Measurements from ENCODE around the gene KCNJ6. TPM values are rescaled to one million over a fixed set of nuclear protein-coding genes. Genes with fewer than 3 reads are reported as not detected.

KCNJ6 gene
- total and polyA plus RNA-seq, 9 of the 15 experiments (the other 6 are each of a cell fraction or from before 2014, with no cell fraction given), result 0.06 to 0.21 (median 0.13) TPM; not detected in 1

DNA sequence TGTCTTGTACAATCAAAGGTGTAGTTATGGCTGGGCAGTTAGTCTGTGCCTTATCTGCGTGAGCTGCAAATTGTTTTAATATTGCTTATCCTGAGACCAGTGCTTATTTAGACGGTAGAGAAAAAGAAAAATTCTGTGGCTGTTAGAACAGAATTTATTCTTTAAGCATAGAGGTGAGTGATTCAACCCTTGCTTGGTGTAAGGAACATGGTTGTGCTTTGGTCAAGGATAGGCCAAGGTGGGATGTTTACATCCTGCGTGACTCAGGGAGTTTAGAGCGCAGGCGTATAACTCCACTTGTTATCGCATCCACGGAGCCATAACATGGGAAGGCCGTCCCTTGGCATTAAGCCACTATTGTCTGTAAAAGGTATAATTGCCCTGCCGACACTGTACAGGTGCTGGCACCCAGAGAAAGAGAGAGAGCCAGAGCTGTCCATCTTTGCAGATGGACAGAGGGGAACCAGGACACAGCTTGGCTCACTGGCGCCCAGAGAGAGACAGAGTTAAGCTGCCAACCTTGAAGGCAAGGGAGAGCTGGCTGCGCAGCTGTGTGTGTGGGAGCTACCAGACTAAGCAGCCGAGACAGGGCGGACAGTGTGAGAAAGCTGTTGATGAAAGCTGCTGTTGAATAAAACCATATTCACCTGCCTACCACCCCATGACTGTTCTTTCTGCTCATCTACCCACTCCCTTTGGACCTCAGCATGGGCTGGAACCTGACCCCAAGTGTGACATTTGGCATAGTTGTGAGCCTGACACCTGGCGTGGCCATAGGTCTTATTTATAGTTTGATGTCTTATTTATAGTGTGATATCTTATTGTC is 349.3 kb downstream of the KCNJ6 start (continued):
- TF ChIP-seq, protein P1, sequence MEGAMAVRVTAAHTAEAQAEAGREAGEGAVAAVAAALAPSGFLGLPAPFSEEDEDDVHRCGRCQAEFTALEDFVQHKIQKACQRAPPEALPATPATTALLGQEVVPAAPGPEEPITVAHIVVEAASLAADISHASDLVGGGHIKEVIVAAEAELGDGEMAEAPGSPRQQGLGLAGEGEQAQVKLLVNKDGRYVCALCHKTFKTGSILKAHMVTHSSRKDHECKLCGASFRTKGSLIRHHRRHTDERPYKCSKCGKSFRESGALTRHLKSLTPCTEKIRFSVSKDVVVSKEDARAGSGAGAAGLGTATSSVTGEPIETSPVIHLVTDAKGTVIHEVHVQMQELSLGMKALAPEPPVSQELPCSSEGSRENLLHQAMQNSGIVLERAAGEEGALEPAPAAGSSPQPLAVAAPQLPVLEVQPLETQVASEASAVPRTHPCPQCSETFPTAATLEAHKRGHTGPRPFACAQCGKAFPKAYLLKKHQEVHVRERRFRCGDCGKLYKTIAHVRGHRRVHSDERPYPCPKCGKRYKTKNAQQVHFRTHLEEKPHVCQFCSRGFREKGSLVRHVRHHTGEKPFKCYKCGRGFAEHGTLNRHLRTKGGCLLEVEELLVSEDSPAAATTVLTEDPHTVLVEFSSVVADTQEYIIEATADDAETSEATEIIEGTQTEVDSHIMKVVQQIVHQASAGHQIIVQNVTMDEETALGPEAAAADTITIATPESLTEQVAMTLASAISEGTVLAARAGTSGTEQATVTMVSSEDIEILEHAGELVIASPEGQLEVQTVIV (CRISPR knock-in tag; IDR thresholded peaks at IDR 0.05; ENCODE audit: borderline replicate concordance), result no peak
- TF ChIP-seq, protein P2, sequence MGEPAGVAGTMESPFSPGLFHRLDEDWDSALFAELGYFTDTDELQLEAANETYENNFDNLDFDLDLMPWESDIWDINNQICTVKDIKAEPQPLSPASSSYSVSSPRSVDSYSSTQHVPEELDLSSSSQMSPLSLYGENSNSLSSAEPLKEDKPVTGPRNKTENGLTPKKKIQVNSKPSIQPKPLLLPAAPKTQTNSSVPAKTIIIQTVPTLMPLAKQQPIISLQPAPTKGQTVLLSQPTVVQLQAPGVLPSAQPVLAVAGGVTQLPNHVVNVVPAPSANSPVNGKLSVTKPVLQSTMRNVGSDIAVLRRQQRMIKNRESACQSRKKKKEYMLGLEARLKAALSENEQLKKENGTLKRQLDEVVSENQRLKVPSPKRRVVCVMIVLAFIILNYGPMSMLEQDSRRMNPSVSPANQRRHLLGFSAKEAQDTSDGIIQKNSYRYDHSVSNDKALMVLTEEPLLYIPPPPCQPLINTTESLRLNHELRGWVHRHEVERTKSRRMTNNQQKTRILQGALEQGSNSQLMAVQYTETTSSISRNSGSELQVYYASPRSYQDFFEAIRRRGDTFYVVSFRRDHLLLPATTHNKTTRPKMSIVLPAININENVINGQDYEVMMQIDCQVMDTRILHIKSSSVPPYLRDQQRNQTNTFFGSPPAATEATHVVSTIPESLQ (CRISPR knock-in tag; IDR thresholded peaks at IDR 0.05), result no peak
- TF ChIP-seq RFX7 (CRISPR knock-in tag; IDR thresholded peaks at IDR 0.05), result no peak
- no peak for TF ChIP-seq RBM15 (IDR thresholded peaks at IDR 0.05; ENCODE audit: insufficient read depth, low read length)
- TF ChIP-seq RFX5 (IDR thresholded peaks at IDR 0.05; ENCODE audit: low read depth, low read length), result no peak
- TF ChIP-seq SMARCA5 (IDR thresholded peaks at IDR 0.05), result no peak
- TF ChIP-seq, protein P3, sequence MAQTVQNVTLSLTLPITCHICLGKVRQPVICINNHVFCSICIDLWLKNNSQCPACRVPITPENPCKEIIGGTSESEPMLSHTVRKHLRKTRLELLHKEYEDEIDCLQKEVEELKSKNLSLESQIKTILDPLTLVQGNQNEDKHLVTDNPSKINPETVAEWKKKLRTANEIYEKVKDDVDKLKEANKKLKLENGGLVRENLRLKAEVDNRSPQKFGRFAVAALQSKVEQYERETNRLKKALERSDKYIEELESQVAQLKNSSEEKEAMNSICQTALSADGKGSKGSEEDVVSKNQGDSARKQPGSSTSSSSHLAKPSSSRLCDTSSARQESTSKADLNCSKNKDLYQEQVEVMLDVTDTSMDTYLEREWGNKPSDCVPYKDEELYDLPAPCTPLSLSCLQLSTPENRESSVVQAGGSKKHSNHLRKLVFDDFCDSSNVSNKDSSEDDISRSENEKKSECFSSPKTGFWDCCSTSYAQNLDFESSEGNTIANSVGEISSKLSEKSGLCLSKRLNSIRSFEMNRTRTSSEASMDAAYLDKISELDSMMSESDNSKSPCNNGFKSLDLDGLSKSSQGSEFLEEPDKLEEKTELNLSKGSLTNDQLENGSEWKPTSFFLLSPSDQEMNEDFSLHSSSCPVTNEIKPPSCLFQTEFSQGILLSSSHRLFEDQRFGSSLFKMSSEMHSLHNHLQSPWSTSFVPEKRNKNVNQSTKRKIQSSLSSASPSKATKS (CRISPR knock-in tag; IDR thresholded peaks at IDR 0.05), result 0 out of 2 replicates have a peak, but pooled peaks have one; percentile 67
- no peak for TF ChIP-seq RBM17 (IDR thresholded peaks at IDR 0.05; ENCODE audit: borderline replicate concordance, low read depth, low read length)
- TF ChIP-seq EP400 (IDR thresholded peaks at IDR 0.05), result no peak
- peak; percentile 96 for TF ChIP-seq PTRF (tag; IDR thresholded peaks at IDR 0.05)
- no peak for TF ChIP-seq HNRNPUL1 (IDR thresholded peaks at IDR 0.05; ENCODE audit: low read length)
- TF ChIP-seq, protein P4, sequence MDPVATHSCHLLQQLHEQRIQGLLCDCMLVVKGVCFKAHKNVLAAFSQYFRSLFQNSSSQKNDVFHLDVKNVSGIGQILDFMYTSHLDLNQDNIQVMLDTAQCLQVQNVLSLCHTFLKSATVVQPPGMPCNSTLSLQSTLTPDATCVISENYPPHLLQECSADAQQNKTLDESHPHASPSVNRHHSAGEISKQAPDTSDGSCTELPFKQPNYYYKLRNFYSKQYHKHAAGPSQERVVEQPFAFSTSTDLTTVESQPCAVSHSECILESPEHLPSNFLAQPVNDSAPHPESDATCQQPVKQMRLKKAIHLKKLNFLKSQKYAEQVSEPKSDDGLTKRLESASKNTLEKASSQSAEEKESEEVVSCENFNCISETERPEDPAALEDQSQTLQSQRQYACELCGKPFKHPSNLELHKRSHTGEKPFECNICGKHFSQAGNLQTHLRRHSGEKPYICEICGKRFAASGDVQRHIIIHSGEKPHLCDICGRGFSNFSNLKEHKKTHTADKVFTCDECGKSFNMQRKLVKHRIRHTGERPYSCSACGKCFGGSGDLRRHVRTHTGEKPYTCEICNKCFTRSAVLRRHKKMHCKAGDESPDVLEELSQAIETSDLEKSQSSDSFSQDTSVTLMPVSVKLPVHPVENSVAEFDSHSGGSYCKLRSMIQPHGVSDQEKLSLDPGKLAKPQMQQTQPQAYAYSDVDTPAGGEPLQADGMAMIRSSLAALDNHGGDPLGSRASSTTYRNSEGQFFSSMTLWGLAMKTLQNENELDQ (CRISPR knock-in tag; IDR thresholded peaks at IDR 0.05; ENCODE audit: borderline replicate concordance), result no peak
- TF ChIP-seq FUS (optimal IDR thresholded peaks at IDR 0.05; ENCODE audit: low read depth, low read length), result no peak
- no peak for TF ChIP-seq POLR2AphosphoS2 (IDR thresholded peaks at IDR 0.05; ENCODE audit: low read length)

Measured in K562 (cell line).